Astrocyte of the spinal cord (primary cell): Measurements from ENCODE around the gene VSTM4.

Source experiments
- DNase-seq: peaks from one replicate; pipeline ENCODE4 v3.0.0; 2011; ENCODE audit warnings: low read depth, low spot score
- H3K4me3 ChIP-seq: 2 replicates; pipeline ENCODE4 v1.5.1; 2011; ENCODE audit warnings: low read depth, mild to moderate bottlenecking, low read length, moderate library complexity
- in situ Hi-C: cut with HindIII; loops from 2 replicates; pipeline ENCODE4 v1.10.0; 2017; ENCODE audit warnings: low sequenced_read_pairs
- TF ChIP-seq, protein P1 (sequence below): IDR thresholded peaks from 2 replicates; pipeline ENCODE4 v1.5.1; 2012; ENCODE audit warnings: low read depth, mild to moderate bottlenecking, low read length, inconsistent platforms

Gene VSTM4

DNA sequence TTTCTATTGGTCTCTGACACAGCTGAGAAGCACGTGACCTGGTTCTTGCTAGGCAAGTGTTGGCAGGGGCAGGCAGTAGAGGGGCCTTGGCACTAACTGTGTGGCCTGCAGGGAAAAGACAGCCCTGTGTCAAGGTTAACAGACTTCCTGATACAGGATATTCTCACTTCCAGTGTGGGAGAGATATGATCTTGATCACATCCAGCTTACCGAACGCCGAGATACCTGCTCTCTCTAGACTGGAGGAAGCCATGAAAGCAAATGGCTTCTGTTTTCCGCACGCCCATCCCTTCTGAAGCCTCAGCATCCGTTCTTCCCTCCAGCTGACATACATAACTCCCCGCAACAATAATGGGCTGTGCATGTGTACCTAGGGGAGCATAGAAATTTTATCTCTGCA is 79.4 kb downstream of the VSTM4 start:
- no peak overlapping the region for H3K4me3 ChIP-seq
- TF ChIP-seq, protein P1, sequence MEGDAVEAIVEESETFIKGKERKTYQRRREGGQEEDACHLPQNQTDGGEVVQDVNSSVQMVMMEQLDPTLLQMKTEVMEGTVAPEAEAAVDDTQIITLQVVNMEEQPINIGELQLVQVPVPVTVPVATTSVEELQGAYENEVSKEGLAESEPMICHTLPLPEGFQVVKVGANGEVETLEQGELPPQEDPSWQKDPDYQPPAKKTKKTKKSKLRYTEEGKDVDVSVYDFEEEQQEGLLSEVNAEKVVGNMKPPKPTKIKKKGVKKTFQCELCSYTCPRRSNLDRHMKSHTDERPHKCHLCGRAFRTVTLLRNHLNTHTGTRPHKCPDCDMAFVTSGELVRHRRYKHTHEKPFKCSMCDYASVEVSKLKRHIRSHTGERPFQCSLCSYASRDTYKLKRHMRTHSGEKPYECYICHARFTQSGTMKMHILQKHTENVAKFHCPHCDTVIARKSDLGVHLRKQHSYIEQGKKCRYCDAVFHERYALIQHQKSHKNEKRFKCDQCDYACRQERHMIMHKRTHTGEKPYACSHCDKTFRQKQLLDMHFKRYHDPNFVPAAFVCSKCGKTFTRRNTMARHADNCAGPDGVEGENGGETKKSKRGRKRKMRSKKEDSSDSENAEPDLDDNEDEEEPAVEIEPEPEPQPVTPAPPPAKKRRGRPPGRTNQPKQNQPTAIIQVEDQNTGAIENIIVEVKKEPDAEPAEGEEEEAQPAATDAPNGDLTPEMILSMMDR, result no peak
- in situ Hi-C loops, result no loop called here
- no peak for DNase-seq

DNA sequence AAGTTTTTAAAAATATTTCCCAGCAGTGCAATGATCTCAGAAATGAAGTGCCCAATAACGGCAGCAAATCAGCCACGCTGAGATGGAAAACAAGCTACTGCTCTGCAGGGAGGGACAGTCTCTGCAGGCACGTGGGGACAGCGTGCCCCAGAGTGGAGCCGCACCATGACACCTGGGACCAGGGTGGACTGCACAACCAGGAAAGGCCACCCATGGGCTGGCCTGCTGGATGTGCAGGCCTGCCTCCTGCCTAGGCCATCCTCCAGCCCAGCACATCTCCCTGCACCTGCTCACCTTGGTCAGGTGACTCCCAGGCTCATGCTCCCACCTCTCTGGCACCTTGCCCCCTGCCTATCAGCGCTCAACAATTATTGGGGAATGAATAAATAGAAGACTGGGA is 80.4 kb downstream of the VSTM4 start:
- DNase-seq, result no peak
- in situ Hi-C loops, result no loop called here

DNA sequence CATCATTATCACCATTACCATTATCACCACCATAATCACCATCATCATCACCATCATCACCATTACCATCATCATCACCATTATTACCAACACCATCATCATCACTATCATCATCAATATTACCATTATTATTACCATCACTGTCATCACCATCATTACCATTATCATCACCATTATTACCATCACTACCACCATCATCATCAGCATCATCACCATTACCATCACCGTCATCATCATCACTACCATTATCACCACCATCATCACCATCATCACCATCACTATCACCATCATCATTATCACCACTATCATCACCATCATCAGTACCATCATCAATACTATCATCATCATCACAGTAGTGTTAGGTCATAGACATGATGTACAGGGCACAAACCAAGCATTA is 81.4 kb downstream of the VSTM4 start:
- H3K4me3 ChIP-seq, result no peak overlapping the region
- in situ Hi-C loops, result no loop called here
- no peak for DNase-seq
- TF ChIP-seq, protein P1, result no peak

More for the DNA sequence above, 80.4 kb downstream of the VSTM4 start:
- H3K4me3 ChIP-seq, result no peak overlapping the region
- TF ChIP-seq, protein P1, result no peak

DNA sequence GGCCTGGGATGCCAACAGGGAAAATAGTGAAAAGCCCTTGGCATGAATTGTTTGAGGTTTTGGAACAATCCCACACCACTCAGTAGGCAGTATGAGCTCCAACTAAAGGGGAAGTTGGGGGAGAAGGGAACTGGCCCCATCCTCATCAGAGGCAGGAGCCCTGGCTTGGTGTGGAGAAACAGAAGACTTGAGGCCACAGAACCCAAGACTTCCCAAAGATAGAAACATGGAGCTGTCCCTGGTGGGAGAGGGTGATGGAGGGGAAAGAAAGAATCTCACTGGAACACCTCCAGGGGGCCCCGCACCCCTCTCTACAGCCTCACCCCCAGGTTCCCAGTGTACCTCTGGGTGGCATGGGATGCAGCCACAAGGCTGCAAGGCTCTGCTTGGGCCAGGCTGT is 85.7 kb downstream of the VSTM4 start:
- H3K4me3 ChIP-seq, result no peak overlapping the region
- in situ Hi-C loops, result no loop called here
- TF ChIP-seq, protein P1, result no peak
- no peak for DNase-seq

DNA sequence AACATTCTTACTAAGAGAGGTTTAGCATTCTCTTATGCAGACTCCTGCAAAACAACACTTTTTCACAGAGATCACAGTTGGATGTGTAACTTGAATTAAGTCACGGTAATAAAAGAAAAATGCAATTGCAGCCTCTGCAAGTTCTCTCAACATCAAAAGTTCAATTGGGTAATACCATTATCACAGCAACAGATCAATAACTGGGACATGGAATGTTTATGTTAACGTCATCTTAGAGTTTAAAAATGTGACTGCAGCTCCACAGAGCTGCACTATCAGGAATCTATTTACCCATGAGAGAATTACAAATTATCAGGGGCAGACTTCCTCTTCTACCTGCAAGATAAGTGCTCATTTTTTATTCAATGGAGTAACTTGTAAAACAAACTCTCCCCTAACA is 86.7 kb downstream of the VSTM4 start:
- in situ Hi-C loops, result no loop called here

DNA sequence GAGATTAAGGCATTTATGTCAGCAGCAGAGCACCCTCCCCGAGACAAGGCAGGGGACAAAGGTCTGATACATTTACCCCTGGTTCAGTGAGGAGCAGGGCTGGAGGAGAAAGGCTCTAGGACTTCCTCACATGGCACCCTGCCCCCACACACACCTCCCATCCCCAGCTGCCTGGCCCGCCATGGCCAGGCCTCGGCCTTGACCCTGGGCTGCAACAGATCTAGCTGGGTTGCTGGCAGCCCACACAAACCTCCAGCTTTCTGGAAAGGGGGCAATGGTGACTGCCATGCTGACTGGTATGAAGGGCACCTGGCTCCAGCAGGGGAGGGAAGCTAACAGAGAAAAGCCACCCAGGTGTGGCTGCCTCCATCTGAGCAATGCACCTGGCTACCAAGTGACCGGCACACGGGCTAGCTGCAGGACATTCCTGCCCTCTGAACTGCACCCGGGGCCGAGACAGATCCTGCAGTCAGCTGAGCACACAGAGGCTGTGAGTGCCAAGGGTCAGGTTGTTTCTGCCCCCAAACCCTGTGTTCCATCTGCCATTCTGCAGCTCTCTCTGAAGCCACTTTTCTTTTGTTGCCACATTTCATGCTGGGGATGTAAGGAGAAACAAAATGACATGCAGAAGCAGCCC is 89.9 kb downstream of the VSTM4 start:
- no peak for DNase-seq
- no peak overlapping the region for H3K4me3 ChIP-seq
- in situ Hi-C loops, result no loop called here
- TF ChIP-seq, protein P1, result no peak

More for the DNA sequence above, 86.7 kb downstream of the VSTM4 start:
- DNase-seq, result no peak
- TF ChIP-seq, protein P1, result no peak
- H3K4me3 ChIP-seq, result no peak overlapping the region

DNA sequence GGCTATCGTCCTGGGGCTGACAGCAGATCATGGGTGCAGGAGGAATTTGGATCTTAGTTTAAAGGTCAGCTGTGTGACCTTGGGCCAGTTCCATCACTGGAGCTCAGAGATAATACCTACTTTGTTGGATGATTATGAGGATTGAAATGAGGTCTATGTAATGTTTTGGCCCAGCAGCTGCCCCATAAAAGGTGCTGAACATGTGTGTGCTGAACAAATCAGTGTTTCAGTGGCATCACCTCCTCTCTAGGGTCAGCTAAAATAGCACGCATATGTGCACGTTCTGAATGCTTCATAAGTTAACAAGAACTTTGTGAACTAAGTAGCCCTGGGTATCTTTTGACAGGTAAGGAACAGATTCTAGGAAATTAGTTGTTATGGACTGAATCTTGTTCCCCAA is 90.8 kb downstream of the VSTM4 start:
- DNase-seq, result no peak
- in situ Hi-C loops, result no loop called here
- TF ChIP-seq, protein P1, result no peak
- no peak overlapping the region for H3K4me3 ChIP-seq
